Glutamatergic neuron (in vitro differentiated cells): Measurements from ENCODE around the gene SNRPD2. TPM values are rescaled to one million over a fixed set of nuclear protein-coding genes. Genes with fewer than 3 reads are reported as not detected.

ENCODE experiments used
- DNase-seq: peaks from one replicate; pipeline ENCODE4 v3.0.0; 2022
- H3K27ac Mint-ChIP-seq: one replicate; pipeline ENCODE4 v1.8.0; 2020; ENCODE audit warnings: mild to moderate bottlenecking, mixed read lengths, inconsistent platforms; ENCODE audit not compliant: unreplicated experiment
- H3K27me3 Mint-ChIP-seq: one replicate; pipeline ENCODE4 v1.8.0; 2020; ENCODE audit warnings: mild to moderate bottlenecking, moderate library complexity, mixed read lengths, inconsistent platforms; ENCODE audit not compliant: unreplicated experiment
- H3K36me3 Mint-ChIP-seq: one replicate; pipeline ENCODE4 v1.8.0; 2020; ENCODE audit warnings: mild to moderate bottlenecking, mixed read lengths, inconsistent platforms; ENCODE audit not compliant: unreplicated experiment
- H3K4me1 Mint-ChIP-seq: one replicate; pipeline ENCODE4 v1.8.0; 2020; ENCODE audit warnings: mild to moderate bottlenecking, low read depth, mixed read lengths, inconsistent platforms; ENCODE audit not compliant: unreplicated experiment
- H3K4me3 Mint-ChIP-seq: one replicate; pipeline ENCODE4 v1.8.0; 2020; ENCODE audit warnings: mild to moderate bottlenecking, mixed read lengths, inconsistent platforms; ENCODE audit not compliant: unreplicated experiment
- H3K9me3 Mint-ChIP-seq: one replicate; pipeline ENCODE4 v1.8.0; 2020; ENCODE audit warnings: mild to moderate bottlenecking, moderate library complexity, mixed read lengths, inconsistent platforms; ENCODE audit not compliant: unreplicated experiment
- total RNA-seq: library from RNA; stranded (reverse); fragmentation: NEBNext Ultra II Directional; extraction: Animal tissue kit (Norgen Biotek cat#: 25700); gene quantifications from one replicate; pipeline ENCODE4 v1.2.1, GENCODE V29; 2021; ENCODE audit not compliant: unreplicated experiment
- TF ChIP-seq, protein P1 (sequence below): fragments of 200-600 bp; sonication (generic); IDR thresholded peaks from one replicate; pipeline ENCODE4 v1.5.0; 2021; ENCODE audit not compliant: partially characterized antibody, unreplicated experiment

The SNRPD2 gene
- total RNA-seq, 1 donor from 2014 or later, result 264 TPM

GRCh38 chr19:45716359-45717130 is 24.8 kb upstream of the SNRPD2 start:
- Mint-ChIP-seq H3K9me3 (peaks cover 13% of the 10 kb centered on the region), H3K36me3 (no peaks in the 10 kb centered on the region), H3K27me3 (no peaks in the 10 kb centered on the region), H3K27ac (peak overlapping the region; percentile 97), H3K4me3 (peak overlapping the region; percentile 99), H3K4me1 (peaks cover 7% of the 10 kb centered on the region)
- TF ChIP-seq, protein P1, sequence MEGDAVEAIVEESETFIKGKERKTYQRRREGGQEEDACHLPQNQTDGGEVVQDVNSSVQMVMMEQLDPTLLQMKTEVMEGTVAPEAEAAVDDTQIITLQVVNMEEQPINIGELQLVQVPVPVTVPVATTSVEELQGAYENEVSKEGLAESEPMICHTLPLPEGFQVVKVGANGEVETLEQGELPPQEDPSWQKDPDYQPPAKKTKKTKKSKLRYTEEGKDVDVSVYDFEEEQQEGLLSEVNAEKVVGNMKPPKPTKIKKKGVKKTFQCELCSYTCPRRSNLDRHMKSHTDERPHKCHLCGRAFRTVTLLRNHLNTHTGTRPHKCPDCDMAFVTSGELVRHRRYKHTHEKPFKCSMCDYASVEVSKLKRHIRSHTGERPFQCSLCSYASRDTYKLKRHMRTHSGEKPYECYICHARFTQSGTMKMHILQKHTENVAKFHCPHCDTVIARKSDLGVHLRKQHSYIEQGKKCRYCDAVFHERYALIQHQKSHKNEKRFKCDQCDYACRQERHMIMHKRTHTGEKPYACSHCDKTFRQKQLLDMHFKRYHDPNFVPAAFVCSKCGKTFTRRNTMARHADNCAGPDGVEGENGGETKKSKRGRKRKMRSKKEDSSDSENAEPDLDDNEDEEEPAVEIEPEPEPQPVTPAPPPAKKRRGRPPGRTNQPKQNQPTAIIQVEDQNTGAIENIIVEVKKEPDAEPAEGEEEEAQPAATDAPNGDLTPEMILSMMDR, result peak; percentile 12
- DNase-seq, result no peak

DNA sequence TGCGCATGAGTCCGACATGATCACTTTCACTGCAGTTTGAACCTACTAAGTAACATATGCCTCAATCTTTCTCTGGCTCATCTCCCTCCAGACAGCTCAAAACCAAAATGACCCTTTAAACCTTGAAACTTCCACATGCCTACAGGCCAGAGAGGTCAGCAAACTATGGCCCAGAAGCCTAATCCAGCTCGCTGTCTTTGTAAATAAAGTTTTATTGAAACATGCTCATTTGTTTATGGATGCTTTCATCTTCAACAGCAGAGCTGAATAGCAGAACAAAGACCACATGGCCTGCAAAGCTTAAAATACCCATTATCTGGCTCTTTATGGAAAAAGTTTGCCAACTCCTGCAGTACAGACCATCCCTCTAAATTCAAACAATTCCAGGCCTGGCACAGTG is 23.4 kb upstream of the SNRPD2 start:
- peaks cover 17% of the 10 kb centered on the region for H3K9me3 Mint-ChIP-seq
- TF ChIP-seq, protein P1, result no peak
- H3K27me3 Mint-ChIP-seq, result no peaks in the 10 kb centered on the region
- H3K27ac Mint-ChIP-seq, result no peak overlapping the region
- peaks cover 12% of the 10 kb centered on the region for H3K4me1 Mint-ChIP-seq
- no peak overlapping the region for H3K4me3 Mint-ChIP-seq
- no peak for DNase-seq
- H3K36me3 Mint-ChIP-seq, result no peaks in the 10 kb centered on the region

DNA sequence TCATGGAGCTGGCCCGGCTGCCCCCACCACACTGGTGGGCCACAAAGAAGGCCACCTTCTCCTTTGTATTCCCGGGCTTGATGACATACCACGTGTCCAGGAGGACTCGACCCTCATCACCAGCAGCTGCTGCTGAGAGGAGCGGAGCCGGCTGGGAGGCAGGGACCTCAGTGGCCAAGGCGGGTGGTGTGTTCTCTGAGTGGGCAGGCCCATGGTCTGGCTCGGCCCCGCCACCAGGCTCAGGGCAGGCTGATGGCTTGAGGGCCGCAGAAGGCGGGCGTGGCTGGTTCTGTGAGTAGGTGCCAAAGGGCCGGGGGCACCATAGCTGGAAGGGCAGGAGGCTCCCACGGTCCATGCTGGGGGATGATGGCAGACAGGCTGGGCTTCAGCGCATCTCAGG is 21.4 kb upstream of the SNRPD2 start:
- Mint-ChIP-seq H3K27ac (no peak overlapping the region), H3K9me3 (peaks cover 14% of the 10 kb centered on the region), H3K27me3 (peaks cover 2% of the 10 kb centered on the region), H3K36me3 (no peaks in the 10 kb centered on the region), H3K4me3 (no peak overlapping the region), H3K4me1 (peaks cover 12% of the 10 kb centered on the region)
- DNase-seq, result no peak
- TF ChIP-seq, protein P1, result no peak

DNA sequence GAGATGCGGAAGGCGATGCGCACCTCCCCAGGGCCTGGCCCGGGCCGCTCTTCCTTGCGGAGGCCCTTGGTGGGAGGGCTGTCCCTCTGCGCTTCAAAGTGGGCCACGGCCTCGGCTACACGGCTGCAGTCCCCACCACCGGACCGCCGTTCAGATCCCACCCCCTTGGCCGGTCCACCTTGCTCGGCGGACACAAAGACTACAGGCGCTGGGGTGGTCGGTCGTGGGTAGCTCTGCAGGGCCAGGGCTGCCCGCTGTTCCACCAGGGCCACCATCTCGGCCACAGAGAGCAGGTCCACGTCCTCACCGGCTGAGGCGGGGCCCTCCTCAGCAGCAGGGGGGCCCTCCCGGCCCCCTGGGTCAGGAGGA is 20.9 kb upstream of the SNRPD2 start:
- no peak for DNase-seq
- no peaks in the 10 kb centered on the region for H3K36me3 Mint-ChIP-seq
- no peak overlapping the region for H3K27ac Mint-ChIP-seq
- TF ChIP-seq, protein P1, result no peak
- H3K4me3 Mint-ChIP-seq, result no peak overlapping the region
- H3K4me1 Mint-ChIP-seq, result peaks cover 12% of the 10 kb centered on the region
- peaks cover 2% of the 10 kb centered on the region for H3K27me3 Mint-ChIP-seq
- peaks cover 14% of the 10 kb centered on the region for H3K9me3 Mint-ChIP-seq
